Endodermal cell (in vitro differentiated cells): ENCODE results near the gene SPATA1. TPM values are rescaled to one million over a fixed set of nuclear protein-coding genes. Genes with fewer than 3 reads are reported as not detected.
A peak's percentile ranks its signal among the peaks of the same experiment; 100 is the strongest.

Experiments
- DNase-seq: peaks from one replicate; pipeline ENCODE4 v3.0.0-alpha.2; 2017
- H3K27ac ChIP-seq: 2 replicates; pipeline ENCODE4 v1.5.1; 2013; ENCODE audit warnings: mild to moderate bottlenecking, low read depth, low read length, moderate library complexity
- H3K27me3 ChIP-seq: 2 replicates; pipeline ENCODE4 v1.6.1; 2013; ENCODE audit warnings: mild to moderate bottlenecking, low read length, moderate library complexity; ENCODE audit not compliant: insufficient read depth, control insufficient read depth, poor library complexity, severe bottlenecking
- H3K36me3 ChIP-seq: 2 replicates; pipeline ENCODE4 v1.7.0; 2013; ENCODE audit warnings: mild to moderate bottlenecking, low read length, moderate library complexity; ENCODE audit not compliant: control insufficient read depth, insufficient read depth
- H3K4me1 ChIP-seq: one replicate; pipeline ENCODE4 v1.7.0; 2013; ENCODE audit warnings: low read length; ENCODE audit not compliant: control insufficient read depth, insufficient read depth
- H3K4me3 ChIP-seq: 2 replicates; pipeline ENCODE4 v1.5.1; 2013; ENCODE audit warnings: mild to moderate bottlenecking, low read length, moderate library complexity
- H3K9ac ChIP-seq: 2 replicates; pipeline ENCODE4 v1.6.1; 2013; ENCODE audit warnings: mild to moderate bottlenecking, low read length, moderate library complexity; ENCODE audit not compliant: poor library complexity, severe bottlenecking; ENCODE audit errors: extremely low read depth
- H3K9me3 ChIP-seq: 2 replicates; pipeline ENCODE4 v1.6.1; 2013; ENCODE audit warnings: mild to moderate bottlenecking, low read length, moderate library complexity; ENCODE audit not compliant: control insufficient read depth
- H3K27ac Mint-ChIP-seq: 2 replicates; pipeline ENCODE4 v1.8.0; 2020; ENCODE audit warnings: mixed read lengths
- H3K27me3 Mint-ChIP-seq: 2 replicates; pipeline ENCODE4 v1.8.0; 2021; ENCODE audit warnings: mild to moderate bottlenecking, mixed read lengths; ENCODE audit not compliant: insufficient read depth
- H3K36me3 Mint-ChIP-seq: 2 replicates; pipeline ENCODE4 v1.8.0; 2020; ENCODE audit warnings: low read depth, mixed read lengths
- H3K4me1 Mint-ChIP-seq: 2 replicates; pipeline ENCODE4 v1.8.0; 2020; ENCODE audit warnings: mixed read lengths
- H3K4me3 Mint-ChIP-seq: 2 replicates; pipeline ENCODE4 v1.8.0; 2020; ENCODE audit warnings: mild to moderate bottlenecking, moderate library complexity, mixed read lengths
- H3K9me3 Mint-ChIP-seq: 2 replicates; pipeline ENCODE4 v1.8.0; 2020; ENCODE audit warnings: mild to moderate bottlenecking, mixed read lengths
- WGBS, 2 experiments: methylation state at CpG; one replicate each; pipeline versions ENCODE4 v1.1.5 to v1.1.7; 2013; ENCODE audit warnings: missing lambda C conversion rate in 2 of 2, mixed read lengths in 1 of 2; ENCODE audit not compliant: insufficient coverage in 1 of 2, insufficient read length in 1 of 2; 5-methylcytosine and 5-hydroxymethylcytosine counted together
- total RNA-seq, 2 donors: library from RNA; stranded (reverse); fragmentation: NEBNext Ultra II Directional in 1 of 2; extraction: Animal tissue kit (Norgen Biotek cat#: 25700) in 1 of 2; gene quantifications; 2 replicates in 1 of 2; 3 replicates in 1 of 2; pipeline ENCODE4 v1.2.1, GENCODE V29; 2021
- TF ChIP-seq, protein P1 (sequence below): fragments of 200-600 bp; sonication (generic); conservative IDR thresholded peaks from 2 replicates; pipeline ENCODE4 v1.5.0; 2021; ENCODE audit warnings: antibody characterized with exemption, mild to moderate bottlenecking

The SPATA1 gene
- total RNA-seq, 2 donors from 2014 or later = 0.55 to 1.6 TPM

DNA sequence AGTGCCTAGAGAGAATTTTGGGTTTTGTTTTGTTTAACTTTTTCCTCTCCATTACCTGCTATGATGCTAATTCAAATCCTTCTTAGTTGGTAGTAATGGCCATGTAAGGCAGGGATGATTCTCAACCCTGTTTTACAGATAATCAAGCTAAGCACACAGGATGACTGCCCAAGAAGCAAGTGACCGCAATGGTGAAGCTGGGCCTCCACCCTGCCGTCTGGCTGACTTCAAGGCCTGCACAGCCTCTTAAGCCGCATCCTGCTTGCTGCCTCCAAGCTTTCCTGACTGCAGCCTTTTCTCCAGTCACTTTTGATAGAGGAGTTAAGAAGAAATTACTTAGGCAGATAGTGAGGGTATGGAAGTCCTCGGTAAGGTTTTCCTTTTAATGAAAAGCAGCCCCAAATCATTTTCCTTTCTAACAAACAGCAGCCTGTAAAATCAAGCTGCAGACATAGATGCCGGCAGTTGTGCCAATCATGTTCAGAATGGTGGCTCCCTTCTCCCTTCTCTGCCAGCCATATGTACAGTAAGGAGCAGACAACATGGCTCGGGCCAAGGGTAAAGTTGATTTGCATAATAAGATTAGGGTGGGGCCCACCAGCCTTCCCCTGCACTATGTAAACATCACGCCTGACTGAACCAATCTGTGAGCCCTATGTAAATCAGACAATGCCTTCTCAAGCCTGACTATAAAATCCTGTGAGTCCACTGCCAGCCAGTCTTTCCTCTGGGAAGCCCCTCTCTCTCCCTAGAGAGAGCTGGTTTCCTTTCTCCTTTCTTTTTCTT lies 76.8 kb downstream of the SPATA1 start:
- H3K4me1 ChIP-seq = peaks cover 5% of the 10 kb centered on the region
- WGBS, 2 experiments = 89 to 95% methylated on average over 3 to 7 of the region's 7 CpGs
- H3K36me3 Mint-ChIP-seq = peaks cover 5% of the 10 kb centered on the region
- no peak overlapping the region for H3K9ac ChIP-seq
- DNase-seq = peak; percentile 78
- H3K4me3 Mint-ChIP-seq = no peak overlapping the region
- no peaks in the 10 kb centered on the region for H3K27me3 Mint-ChIP-seq
- H3K27ac ChIP-seq = no peak overlapping the region
- H3K27me3 ChIP-seq = no peaks in the 10 kb centered on the region
- peaks cover 20% of the 10 kb centered on the region for H3K9me3 Mint-ChIP-seq
- peaks cover 20% of the 10 kb centered on the region for H3K4me1 Mint-ChIP-seq
- H3K36me3 ChIP-seq = peaks cover 3% of the 10 kb centered on the region
- TF ChIP-seq, protein P1, sequence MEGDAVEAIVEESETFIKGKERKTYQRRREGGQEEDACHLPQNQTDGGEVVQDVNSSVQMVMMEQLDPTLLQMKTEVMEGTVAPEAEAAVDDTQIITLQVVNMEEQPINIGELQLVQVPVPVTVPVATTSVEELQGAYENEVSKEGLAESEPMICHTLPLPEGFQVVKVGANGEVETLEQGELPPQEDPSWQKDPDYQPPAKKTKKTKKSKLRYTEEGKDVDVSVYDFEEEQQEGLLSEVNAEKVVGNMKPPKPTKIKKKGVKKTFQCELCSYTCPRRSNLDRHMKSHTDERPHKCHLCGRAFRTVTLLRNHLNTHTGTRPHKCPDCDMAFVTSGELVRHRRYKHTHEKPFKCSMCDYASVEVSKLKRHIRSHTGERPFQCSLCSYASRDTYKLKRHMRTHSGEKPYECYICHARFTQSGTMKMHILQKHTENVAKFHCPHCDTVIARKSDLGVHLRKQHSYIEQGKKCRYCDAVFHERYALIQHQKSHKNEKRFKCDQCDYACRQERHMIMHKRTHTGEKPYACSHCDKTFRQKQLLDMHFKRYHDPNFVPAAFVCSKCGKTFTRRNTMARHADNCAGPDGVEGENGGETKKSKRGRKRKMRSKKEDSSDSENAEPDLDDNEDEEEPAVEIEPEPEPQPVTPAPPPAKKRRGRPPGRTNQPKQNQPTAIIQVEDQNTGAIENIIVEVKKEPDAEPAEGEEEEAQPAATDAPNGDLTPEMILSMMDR = no peak
- peak overlapping the region; percentile 46 for H3K4me3 ChIP-seq
- H3K27ac Mint-ChIP-seq = peak overlapping the region; percentile 14
- peaks cover 41% of the 10 kb centered on the region for H3K9me3 ChIP-seq

DNA sequence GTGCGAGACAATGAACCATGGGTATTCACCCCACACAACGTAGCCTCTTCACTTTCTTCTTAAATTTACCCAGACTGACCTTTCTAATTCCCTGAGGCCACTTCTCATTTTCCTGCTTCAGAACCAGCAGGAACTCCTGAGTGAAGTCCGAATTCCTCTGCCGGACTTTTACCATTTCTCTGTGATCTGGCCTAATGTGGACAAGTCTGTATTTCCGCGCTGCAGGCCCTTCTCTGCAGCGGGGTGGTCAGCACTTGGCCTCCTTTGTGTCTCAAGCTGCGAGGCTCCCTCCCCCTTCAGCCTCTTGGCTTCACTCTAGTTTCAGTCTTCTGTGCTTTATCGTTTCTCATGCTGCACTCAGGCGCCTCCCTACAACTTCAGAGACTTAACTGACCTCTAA lies 77.5 kb downstream of the SPATA1 start:
- H3K9ac ChIP-seq = no peak overlapping the region
- TF ChIP-seq, protein P1 = no peak
- 91 to 95% methylated on average over 8 to 10 of the region's 10 CpGs for WGBS, 2 experiments
- peaks cover 20% of the 10 kb centered on the region for H3K4me1 Mint-ChIP-seq
- H3K36me3 ChIP-seq = no peaks in the 10 kb centered on the region
- peaks cover 5% of the 10 kb centered on the region for H3K4me1 ChIP-seq
- peak overlapping the region; percentile 46 for H3K4me3 ChIP-seq
- H3K9me3 Mint-ChIP-seq = peaks cover 20% of the 10 kb centered on the region
- H3K27ac ChIP-seq = no peak overlapping the region
- peaks cover 41% of the 10 kb centered on the region for H3K9me3 ChIP-seq
- no peaks in the 10 kb centered on the region for H3K27me3 ChIP-seq
- no peak for DNase-seq
- no peaks in the 10 kb centered on the region for H3K27me3 Mint-ChIP-seq
- peaks cover 5% of the 10 kb centered on the region for H3K36me3 Mint-ChIP-seq
- no peak overlapping the region for H3K4me3 Mint-ChIP-seq
- peak overlapping the region; percentile 14 for H3K27ac Mint-ChIP-seq

DNA sequence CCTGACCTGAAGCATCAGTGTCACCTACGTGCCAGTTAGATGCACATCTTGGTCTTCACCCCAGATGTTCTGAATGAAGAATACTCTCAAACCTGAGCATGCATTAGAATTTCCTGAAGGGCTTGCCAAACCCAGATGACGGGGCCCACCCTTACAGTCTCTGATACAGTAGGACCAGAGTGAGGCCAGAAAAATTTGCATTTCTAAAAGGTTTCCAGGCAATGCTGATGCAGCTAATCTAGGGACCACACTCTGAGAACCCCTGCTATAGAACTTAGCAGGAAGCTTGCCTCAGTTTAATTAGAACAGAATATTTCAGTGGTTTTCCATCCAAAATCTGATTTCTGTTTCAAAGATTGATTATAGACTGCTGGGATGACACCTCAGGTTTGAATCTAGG lies 77.9 kb downstream of the SPATA1 start:
- TF ChIP-seq, protein P1 = no peak
- peaks cover 5% of the 10 kb centered on the region for H3K36me3 Mint-ChIP-seq
- no peak overlapping the region for H3K9ac ChIP-seq
- 91 to 100% methylated on average over 1 to 2 of the region's 2 CpGs for WGBS, 2 experiments
- peaks cover 20% of the 10 kb centered on the region for H3K4me1 Mint-ChIP-seq
- peaks cover 20% of the 10 kb centered on the region for H3K9me3 Mint-ChIP-seq
- H3K9me3 ChIP-seq = peaks cover 41% of the 10 kb centered on the region
- DNase-seq = no peak
- no peaks in the 10 kb centered on the region for H3K27me3 ChIP-seq
- H3K27ac Mint-ChIP-seq = no peak overlapping the region
- H3K27me3 Mint-ChIP-seq = no peaks in the 10 kb centered on the region
- peaks cover 5% of the 10 kb centered on the region for H3K4me1 ChIP-seq
- H3K27ac ChIP-seq = no peak overlapping the region
- no peak overlapping the region for H3K4me3 ChIP-seq
- H3K36me3 ChIP-seq = no peaks in the 10 kb centered on the region
- H3K4me3 Mint-ChIP-seq = no peak overlapping the region
